Measurements from ENCODE around the gene RFT1. TPM values are rescaled to one million over a fixed set of nuclear protein-coding genes. Genes with fewer than 3 reads are reported as not detected.
"Not testable (repeated sequence)": the region's sequence is repeated elsewhere in the genome, so short reads cannot be mapped to it uniquely, and the experiment has no call there.

RFT1 gene
- total RNA-seq, 4 donors from 2014 or later, result 13.1 to 38.2 (median 16.5) TPM

DNA sequence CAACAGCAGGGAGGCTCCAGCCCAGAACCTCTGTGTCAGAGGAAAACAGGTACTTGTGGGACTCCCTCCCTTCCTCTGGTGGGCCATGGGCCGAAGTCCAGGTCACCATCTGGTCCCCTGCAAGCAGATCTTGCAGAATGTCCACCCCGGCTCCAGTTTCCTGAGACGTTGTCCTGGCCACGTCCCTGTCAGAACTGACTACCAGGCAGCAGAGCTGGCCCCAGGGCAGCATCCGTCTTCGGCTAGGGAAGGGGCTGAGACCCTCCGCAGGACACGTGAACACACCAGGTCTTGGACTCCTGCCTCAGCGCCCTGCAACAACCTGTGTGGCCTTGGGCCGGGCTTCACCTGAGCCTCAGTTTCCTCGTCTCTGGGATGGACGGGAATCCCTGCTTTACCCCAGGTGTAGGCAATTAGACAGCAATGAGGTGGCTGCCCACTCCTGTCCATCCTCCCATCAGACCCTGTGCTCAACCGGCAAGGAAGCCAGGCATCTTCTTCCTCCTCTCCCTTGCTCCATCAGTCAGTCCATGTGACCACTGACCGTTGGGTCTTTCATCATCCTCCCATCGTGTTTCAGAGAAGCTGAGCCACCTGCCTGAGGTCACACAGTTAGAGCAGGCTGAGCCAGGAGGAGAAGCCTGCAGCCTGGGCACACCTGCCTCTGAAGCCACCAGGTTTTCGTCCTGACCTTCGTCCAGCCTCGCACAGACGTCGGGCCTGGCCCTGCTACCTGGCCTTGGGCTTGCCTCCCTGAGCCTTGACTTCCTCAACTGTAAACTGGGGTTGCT lies 21.8 kb upstream of the RFT1 start:
- no peak overlapping the region for H3K27ac ChIP-seq

DNA sequence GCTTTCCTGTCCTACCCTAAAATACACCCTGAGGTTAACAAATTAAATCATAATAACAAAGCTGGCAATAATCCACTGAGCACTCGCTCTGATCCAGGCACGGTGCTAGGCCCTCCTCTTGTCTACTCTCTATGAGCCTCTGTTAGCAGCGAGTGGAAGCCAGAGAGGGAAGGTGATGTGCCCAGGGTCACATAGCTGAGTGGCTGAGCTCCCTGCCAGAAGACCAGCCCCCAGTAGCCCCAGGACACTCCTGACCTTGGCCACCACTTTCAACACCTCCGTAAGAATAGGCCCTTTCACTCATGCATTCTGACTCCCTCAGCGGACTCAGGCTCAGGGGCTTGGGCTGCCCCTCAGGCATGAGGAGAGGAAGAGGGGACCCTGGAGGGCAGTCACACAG lies 21.2 kb upstream of the RFT1 start:
- intact Hi-C loops (cut with DNase I; ENCODE audit: low total_unique reads), result no loop called here

More for the DNA sequence above, 21.8 kb upstream of the RFT1 start:
- H3K9me3 ChIP-seq, result no peaks in the 10 kb centered on the region
- H3K4me1 ChIP-seq, result no peaks in the 10 kb centered on the region
- TF ChIP-seq POLR2A (IDR thresholded peaks at IDR 0.05), result no peak
- TF ChIP-seq, protein P1, sequence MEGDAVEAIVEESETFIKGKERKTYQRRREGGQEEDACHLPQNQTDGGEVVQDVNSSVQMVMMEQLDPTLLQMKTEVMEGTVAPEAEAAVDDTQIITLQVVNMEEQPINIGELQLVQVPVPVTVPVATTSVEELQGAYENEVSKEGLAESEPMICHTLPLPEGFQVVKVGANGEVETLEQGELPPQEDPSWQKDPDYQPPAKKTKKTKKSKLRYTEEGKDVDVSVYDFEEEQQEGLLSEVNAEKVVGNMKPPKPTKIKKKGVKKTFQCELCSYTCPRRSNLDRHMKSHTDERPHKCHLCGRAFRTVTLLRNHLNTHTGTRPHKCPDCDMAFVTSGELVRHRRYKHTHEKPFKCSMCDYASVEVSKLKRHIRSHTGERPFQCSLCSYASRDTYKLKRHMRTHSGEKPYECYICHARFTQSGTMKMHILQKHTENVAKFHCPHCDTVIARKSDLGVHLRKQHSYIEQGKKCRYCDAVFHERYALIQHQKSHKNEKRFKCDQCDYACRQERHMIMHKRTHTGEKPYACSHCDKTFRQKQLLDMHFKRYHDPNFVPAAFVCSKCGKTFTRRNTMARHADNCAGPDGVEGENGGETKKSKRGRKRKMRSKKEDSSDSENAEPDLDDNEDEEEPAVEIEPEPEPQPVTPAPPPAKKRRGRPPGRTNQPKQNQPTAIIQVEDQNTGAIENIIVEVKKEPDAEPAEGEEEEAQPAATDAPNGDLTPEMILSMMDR (IDR thresholded peaks at IDR 0.05), result no peak
- DNase-seq, result no peak
- no peaks in the 10 kb centered on the region for H3K36me3 ChIP-seq
- H3K4me3 ChIP-seq, result no peak overlapping the region
- intact Hi-C loops (cut with DNase I; ENCODE audit: low total_unique reads), result no loop called here
- no peaks in the 10 kb centered on the region for H3K27me3 ChIP-seq

DNA sequence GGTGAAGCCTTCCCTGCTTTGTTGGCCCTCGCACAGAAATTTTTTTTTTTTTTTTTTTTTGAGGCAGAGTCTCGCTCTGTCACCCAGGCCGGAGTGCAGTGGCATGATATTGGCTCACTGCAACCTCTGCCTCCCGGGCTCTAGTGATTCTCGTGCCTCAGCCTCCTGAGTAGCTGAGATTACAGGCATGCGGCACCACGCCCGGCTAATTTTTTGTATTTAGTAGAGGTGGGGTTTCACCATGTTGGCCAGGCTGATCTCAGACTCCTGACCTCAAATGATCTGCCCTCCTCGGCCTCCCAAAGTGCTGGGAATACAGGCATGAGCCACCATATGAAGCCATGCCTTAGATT lies 20.8 kb upstream of the RFT1 start:
- intact Hi-C loops (cut with DNase I; ENCODE audit: low total_unique reads); H3K4me1 ChIP-seq; DNase-seq; H3K9me3 ChIP-seq; H3K27ac ChIP-seq; H3K27me3 ChIP-seq; H3K4me3 ChIP-seq; H3K36me3 ChIP-seq: not testable (repeated sequence)

More for the DNA sequence above, 21.2 kb upstream of the RFT1 start:
- H3K27me3 ChIP-seq, result no peaks in the 10 kb centered on the region
- H3K9me3 ChIP-seq, result no peaks in the 10 kb centered on the region
- no peak for DNase-seq
- no peak overlapping the region for H3K27ac ChIP-seq
- TF ChIP-seq POLR2A (IDR thresholded peaks at IDR 0.05), result no peak
- TF ChIP-seq, protein P1 (IDR thresholded peaks at IDR 0.05), result no peak
- H3K36me3 ChIP-seq, result no peaks in the 10 kb centered on the region
- no peak overlapping the region for H3K4me3 ChIP-seq
- H3K4me1 ChIP-seq, result no peaks in the 10 kb centered on the region

DNA sequence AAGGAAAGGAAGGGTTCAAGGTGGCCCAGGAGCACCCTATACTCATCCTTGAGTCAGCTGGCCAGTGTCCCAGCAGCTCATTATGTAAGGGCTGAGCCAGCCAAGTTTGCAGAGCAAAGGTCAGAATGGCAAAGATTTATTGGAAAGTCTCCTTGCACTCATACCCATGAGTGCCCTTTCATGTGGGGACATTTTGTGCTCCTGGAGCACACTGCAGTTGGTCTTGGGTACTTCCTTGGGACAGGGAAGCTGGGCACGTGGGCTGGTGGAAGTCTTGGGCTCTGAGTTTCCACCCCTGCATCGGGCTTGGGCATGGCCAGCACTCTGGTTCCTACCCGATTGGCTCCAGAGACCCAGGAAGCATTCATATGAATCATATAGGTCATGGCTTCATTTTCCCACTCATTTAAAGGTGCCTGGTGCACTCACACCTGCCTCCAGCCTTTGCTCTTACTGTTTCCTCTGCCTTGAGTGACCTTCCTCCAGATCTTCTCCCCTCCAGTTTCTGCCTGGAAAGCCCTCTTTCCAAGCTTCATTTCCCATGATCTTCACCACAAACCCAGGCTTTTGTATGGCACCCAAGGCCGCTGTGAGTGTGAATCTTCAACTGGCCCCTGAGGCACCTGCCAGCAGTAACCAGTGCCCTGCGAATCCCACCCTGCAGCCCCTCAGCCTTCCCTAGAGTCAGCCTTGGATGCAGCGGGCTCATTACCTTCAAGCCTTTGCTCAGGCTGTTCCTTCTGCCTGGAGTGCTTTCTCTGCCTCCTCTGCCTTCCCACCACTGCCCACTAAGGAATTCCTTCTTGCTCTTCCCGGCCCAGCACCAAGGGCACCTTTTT lies 20.2 kb upstream of the RFT1 start:
- intact Hi-C loops (cut with DNase I; ENCODE audit: low total_unique reads), result no loop called here
- H3K27me3 ChIP-seq, result no peaks in the 10 kb centered on the region
- TF ChIP-seq, protein P1 (IDR thresholded peaks at IDR 0.05), result no peak
- no peak for TF ChIP-seq POLR2A (IDR thresholded peaks at IDR 0.05)
- H3K4me3 ChIP-seq, result no peak overlapping the region
- no peaks in the 10 kb centered on the region for H3K36me3 ChIP-seq
- H3K9me3 ChIP-seq, result no peaks in the 10 kb centered on the region
- no peak overlapping the region for H3K27ac ChIP-seq
- DNase-seq, result no peak
- no peaks in the 10 kb centered on the region for H3K4me1 ChIP-seq

DNA sequence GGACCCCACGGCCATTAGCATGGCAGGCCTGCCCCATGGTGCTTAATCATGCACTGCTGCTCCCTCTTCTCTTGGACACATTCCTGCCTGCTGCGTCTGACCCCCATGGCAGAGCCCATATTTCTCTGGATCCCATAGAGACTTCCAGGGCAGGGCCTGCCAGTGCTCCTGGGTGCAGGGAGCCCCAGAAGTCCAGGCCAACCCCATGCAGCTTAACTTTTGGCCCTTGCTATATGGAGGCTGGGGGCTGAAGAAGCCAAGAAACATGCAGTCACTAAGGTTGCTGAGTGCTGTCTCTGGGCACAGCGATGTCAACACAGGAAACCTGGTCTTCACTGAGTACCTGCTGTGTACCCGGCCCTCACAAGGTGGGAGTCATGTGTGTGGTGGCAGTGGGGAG lies 19.5 kb upstream of the RFT1 start:
- H3K9me3 ChIP-seq, result no peaks in the 10 kb centered on the region
- H3K4me1 ChIP-seq, result no peaks in the 10 kb centered on the region
- H3K4me3 ChIP-seq, result no peak overlapping the region
- H3K27ac ChIP-seq, result no peak overlapping the region
- H3K36me3 ChIP-seq, result no peaks in the 10 kb centered on the region
- DNase-seq, result no peak
- no peak for TF ChIP-seq POLR2A (IDR thresholded peaks at IDR 0.05)
- TF ChIP-seq, protein P1 (IDR thresholded peaks at IDR 0.05), result no peak
- intact Hi-C loops (cut with DNase I; ENCODE audit: low total_unique reads), result no loop called here
- no peaks in the 10 kb centered on the region for H3K27me3 ChIP-seq

Measured in uterus (tissue), 4 donors.